Dermis blood vessel endothelial cell (primary cell): ENCODE measurements around the gene CENPB. TPM values are rescaled to one million over a fixed set of nuclear protein-coding genes. Genes with fewer than 3 reads are reported as not detected.
A peak's percentile ranks its signal among the peaks of the same experiment; 100 is the strongest.

ENCODE experiments used
- DNase-seq: peaks from one replicate; pipeline ENCODE4 v3.0.0; 2010
- total RNA-seq: library from RNA; depleted of rRNA; stranded (reverse); fragments of >200 nt; gene quantifications from 2 replicates; pipeline ENCODE4 v1.2.3, GENCODE V29; 2014

Gene CENPB
- total RNA-seq, 1 donor from 2014 or later: 124 TPM

DNA sequence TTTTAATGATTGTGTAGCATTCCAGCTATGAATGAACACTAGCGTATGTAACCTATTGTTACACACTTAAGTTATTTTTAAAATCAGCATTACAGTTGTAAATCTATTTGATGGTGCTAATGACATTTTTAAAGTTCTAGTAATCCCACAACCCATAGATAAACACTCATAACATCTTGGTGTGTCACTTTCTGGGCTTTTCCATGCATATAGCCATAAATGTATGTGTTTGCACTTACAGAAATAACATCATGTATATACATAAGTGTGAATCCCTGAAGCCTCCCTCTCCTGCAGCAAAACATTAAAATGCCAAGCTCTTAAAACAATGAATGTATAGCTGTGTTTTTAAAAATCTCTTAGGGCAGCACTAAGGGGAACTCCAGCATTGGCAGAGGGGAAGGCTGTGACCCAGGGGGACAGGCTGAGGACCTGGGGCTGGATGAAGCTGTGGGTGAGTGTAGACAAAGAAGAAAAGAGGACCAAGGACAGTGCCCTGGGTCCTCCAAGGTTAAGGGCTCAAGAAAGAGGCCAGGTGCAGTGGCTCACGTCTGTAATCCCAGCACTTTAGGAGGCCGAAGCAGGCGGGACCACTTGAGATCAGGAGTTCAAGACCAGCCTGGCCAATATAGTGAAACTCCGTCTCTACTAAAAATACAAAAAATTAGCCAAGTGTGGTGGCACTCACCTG lies 929 bp upstream of the CENPB start:
- DNase-seq: no peak

- peak; percentile 79 for DNase-seq
Observed at GRCh38 chr20:3786126-3786484, 435 bp downstream of the CENPB start.

GRCh38 chr20:3785240-3786125 lies 1.1 kb downstream of the CENPB start:
- peak; percentile 43 for DNase-seq

DNA sequence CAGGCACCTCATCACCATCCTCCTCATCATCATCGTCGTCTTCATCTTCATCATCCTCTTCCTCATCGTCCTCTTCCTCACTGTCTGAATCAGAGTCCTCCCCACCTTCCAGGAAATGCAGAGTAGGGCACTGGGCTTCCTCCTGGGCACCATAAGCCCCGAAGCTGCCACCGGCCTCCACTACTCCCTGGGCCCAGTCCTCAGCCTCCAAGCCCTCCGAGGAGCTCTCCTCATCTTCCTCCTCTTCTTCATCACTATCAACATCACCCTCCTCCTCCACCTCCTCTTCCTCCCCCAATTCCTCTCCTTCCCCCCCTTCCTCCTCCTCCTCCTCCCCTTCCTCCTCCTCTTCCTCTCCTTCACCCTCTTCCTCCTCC lies 1.7 kb downstream of the CENPB start:
- DNase-seq: no peak

DNA sequence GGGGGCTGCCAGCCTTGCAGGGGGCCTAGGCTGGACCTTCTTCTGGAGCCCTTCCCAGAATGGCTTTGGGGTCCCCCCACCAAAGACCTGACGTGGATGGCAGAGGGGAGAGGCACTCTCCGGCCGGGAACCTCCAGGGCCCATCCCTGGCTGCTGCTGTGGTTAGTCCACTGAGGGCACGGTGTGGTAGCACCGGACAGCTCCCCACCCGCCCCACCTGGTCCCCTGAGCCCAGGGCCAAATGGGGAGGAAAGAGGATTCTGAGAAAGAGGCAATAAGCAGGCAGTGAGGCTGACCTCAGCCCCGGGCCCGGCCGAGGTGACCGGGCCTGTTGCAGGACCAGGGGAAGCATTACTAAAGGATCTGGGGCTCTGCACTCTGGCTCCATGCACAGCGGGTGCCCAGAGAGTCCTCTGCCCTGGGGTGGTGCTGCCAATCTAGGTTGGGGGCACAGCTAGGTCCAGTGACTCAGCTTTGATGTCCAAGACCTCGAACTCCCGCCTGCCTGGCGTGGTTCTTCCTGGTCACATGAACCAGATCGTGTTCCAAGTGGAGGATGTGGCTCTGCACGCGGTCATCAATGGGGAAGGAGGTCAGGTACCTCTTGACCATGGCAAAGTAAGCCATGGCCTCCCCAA lies 2.2 kb downstream of the CENPB start:
- no peak for DNase-seq

DNA sequence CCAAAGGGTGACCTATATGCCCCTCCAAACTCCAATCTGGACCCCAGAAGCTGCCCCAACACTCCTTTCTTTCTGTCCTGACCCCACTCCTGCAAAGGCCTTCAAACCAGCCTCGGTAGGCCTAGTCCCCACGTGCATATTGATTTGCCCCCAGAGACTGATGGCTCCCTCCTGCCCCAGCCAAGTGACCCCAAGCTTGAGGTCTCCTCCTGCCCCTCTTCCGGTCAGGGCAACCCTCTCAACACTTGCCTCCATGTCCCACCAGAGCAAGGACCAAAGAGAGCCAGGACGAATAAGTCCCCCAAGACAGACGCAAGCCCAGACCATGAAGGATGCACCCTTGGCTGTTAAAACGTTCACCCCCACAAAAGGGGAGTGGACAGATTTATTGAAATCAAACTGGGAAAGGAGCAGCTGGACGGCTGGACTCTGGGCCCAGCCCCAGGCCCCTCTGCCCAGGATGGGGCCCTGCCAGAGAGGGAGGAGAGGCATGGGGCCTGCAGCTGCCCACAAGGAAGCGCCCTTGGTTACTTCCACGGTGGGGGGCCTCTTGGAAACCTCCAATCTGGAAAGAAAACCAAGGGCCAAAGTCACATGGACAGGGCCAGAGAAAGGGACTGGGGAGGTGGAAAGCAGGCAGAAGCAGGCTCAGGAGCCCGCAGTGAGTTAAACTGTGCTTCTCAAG lies 2.9 kb downstream of the CENPB start:
- DNase-seq: no peak

- no peak for DNase-seq
Observed at GRCh38 chr20:3783068-3783489, 3.5 kb downstream of the CENPB start.

DNA sequence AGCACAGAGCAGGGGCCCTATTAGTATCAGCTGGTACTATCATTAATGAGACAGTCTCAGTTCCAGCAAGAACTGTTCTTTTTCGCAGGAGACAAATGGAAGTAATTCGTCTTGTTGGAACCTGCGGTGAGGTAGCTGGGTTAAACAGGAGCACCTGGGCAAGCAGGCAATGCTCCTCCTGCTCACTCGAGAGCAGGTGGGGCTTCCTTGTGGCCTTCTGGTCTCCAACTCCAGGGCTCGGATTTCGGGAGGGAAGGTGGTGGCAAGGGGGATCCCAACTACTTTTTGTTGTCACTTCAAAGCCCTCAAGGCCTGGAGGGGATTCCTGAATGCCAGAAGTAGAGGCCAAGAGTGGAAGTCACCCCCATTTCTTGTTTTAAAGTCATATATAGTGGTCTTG lies 3.9 kb downstream of the CENPB start:
- no peak for DNase-seq

DNA sequence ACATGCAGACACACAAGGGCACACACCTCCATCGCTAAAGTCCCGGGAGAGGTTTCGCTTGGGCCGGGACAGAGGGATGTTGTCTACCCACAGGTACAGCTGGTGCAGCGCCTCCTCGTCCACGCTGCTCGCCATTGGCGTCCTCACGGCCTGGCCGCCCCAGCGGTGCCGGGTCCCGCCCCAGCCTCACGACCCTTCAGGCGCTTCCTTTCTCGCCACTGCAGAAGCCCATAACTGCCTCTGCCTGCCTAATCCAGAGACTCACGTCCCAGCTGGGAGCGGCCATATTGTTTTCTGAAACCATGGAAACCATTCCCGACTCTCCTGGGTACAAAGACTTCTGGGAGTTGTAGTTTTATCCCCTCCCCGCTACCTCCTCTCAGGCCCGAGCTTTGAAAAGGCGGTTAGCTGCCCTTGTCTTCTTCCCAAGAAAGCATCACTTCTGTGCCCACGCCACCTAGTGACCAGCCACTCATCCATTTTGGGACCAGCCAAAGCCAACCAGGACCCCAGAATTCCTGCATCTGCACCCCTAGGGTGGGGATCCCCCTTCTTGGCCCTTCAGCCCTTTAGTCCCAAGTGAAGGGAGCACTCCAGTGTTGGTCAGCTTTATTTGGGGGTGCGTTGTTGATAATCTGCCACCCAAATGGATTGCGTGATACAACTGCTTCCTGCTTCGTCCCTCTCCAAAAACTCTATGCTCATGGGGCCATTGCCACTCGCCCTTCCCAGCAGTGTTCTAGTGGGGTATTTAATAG lies 5.2 kb downstream of the CENPB start, which contains the start of gene SPEF1:
SPEF1 (minus strand) TSS at position 296 of the 758 bp plus-strand sequence; CDS start at position 135, 161 bp downstream.
- peak; percentile 93 for DNase-seq

DNA sequence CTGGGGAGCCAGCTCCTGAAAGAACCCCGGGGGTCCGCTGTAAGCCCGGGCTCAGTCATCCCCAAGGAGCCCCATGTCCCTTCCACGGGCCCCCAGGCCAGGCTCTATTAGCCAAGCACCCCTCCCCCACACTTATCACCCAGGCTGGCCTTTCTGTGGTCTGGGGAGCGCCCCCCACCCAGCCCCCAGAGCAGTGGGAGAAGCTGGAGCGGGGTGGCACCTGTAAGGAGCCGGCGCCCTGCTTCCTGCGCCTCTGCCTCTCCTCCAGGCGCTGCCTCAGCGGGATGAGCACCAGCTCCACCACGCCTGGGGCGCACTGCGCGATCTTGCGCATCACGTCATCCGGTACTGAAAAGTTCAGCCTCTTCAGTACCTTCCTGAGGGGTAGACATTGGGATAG lies 7.6 kb downstream of the CENPB start:
- no peak for DNase-seq

DNA sequence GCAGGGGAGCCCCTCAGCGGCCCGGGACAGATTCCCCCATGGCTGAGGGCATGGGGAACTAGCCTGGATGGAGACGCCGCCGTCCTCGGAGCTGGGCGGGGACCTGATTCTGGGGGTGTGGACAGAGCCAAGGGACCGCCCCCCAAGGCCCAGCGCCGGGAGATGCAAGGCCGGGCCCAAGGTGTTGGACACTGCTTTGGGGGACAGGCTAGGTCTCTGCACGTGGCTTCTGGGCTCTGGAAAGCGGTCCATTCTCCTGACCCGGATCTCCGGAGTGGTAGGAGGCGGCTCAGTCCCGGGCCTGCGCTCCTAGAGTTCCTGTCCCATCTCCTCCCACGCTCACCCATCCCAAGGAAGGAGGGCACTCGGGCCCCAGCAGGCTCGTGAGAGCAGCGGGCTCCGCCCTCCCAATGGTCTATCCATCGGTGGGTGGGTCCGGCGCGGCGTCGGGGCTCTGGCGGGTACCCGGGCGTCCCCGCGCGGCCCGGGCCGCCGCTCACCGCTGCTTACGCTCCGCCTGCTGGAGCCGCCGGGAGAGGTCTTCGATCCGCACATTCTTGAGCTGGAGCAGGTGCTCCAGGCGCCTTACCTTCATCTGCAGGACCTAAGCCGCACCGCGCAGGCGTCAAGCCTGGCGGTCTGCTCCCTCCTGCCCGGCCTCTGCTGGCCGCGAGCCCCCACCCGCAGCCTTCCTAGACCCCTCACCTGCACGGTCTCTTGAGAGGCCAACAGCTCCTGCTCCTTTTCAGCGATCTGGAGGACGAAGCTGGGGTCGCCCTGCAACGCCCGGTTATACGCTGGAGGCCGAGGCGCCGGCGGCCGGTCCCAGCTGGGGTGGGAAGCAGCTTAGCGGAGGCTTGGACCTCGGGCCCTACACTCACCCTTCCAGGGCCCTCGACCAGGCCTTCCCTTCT lies 8.6 kb downstream of the CENPB start:
- DNase-seq: peak; percentile 41

- no peak for DNase-seq
Observed at GRCh38 chr20:3777381-3777715, 9.2 kb downstream of the CENPB start.

DNA sequence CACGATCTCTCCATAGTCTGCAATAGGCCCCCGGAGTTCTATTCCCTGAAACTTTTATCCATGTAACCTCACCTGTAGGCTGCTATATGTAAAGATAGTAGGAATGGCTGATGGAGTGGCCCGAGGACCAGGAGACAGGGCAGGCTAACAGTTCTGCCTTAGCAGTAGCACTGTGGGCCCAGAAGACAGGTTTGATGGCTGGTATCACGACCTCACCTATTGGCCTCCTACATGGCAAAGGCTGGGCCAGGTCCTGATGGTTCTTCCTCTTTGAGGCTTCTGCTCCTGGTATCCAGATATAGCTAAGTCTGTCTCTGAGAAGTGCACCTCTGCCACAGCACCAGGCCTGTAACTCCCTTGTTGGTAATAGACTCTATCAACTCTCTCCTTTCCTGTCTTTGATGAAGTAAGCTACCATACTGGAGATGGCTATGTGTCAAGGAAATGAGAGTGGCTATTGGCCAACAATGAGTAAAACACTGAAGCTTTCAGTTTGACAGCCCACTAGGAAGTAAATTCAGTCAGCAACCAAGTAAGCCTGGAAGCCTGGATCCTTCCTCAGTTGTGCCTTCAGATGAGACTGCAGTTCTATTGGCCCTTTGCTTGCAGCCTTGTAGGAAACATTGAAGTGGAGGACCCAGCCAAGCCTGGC lies 11.0 kb downstream of the CENPB start:
- no peak for DNase-seq

DNA sequence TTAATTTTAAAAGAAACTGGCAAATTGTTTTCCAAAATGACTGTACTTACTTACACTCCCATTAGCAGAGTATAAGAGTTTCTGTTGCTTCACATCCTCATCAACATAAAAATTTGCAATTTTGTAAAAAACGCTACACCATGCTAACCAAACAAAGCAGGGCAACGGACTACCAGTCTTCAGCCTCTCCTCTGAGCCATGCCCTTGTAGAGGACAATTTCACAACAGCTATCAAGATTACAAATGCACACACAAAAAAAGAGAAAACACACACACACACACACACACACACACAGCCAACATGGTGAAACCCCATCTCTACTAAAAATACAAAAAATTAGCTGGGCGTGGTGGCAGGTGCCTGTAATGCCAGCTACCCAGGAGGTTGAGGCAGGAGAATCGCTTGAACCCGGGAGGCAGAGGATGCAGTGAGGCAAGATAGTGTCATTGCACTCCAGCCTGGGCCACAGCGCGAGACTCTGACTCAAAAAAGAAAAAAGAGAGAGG lies 14.9 kb downstream of the CENPB start:
- no peak for DNase-seq

GRCh38 chr20:3768342-3769130 lies 18.0 kb downstream of the CENPB start:
- DNase-seq: peak; percentile 86

- peak; percentile 99 for DNase-seq
Observed at GRCh38 chr20:3767427-3768341, 18.9 kb downstream of the CENPB start, which contains the start of gene ADISSP. TSS of gene ADISSP (minus strand) at chr20:3767753. CDS start at chr20:3760100, 7,653 bp downstream.

DNA sequence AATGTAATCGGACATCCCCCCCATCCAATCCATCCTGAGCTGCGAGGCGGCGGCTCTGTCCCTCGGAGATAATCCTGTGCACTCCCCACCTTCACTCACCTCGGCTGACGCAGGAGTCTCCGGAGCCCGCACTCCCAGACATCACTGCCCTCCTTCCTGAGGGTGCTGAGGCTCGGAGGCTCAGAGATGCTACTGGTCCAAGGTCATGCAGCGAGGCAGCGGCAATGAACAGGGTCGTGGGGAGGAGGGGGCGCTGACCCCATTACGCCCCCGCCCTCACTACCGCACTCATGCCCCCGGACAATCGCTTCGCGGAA lies 19.5 kb downstream of the CENPB start:
- peak; percentile 19 for DNase-seq

DNA sequence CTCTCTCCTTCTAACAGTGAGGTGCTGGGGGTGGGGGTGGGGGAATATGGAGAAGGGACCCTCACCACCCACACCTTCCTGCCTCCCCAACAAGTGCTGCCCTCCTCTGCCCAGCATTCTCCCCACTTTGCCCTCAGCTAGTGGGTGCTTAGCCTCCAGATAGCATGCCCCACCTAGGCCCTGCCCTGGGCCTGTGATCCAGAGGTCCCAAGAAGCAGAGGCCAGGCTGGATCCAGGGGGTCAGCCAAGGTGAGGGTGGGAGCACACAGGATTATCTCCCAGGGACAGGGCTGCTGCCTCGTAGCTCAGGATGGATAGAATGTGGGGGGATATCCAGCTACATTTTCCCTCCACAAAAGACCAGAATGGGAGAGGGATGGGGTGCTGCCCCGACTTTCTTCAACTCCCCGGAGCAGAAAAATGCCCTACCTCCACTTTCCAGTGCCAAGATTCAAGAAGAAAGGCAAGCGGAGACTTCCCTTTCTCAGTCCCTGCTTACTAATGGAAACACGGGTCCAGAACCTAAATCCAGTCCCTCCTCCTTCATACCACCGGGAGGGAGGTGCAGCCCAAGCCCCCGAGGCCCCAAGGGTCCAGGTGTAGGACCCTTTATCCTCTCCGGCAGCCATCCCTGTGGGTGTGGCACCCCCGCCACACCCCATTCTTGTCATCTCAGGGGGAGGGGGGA lies 20.0 kb downstream of the CENPB start:
- DNase-seq: no peak
